Liver (tissue), 9 donors: ENCODE results near the gene FLAD1. TPM values are rescaled to one million over a fixed set of nuclear protein-coding genes. Genes with fewer than 3 reads are reported as not detected.

Source experiments
- DNase-seq: peaks from one replicate; pipeline ENCODE4 v3.0.0-alpha.2; 2017; ENCODE audit warnings: low spot score
- H3K27ac ChIP-seq, 2 donors: one replicate each; pipeline ENCODE4 v1.7.0; 2013; ENCODE audit warnings: inconsistent platforms in 2 of 2, low read length in 2 of 2, control low read depth in 1 of 2, low read depth in 1 of 2, mild to moderate bottlenecking in 1 of 2
- H3K27me3 ChIP-seq, 4 donors: one replicate each; pipeline versions ENCODE4 v1.6.1 to v1.7.0; 2013; ENCODE audit warnings: low read length in 3 of 4, inconsistent platforms in 1 of 4, mild to moderate bottlenecking in 1 of 4, moderate library complexity in 1 of 4; ENCODE audit not compliant: control insufficient read depth in 4 of 4, insufficient read depth in 4 of 4
- H3K36me3 ChIP-seq, 4 donors: one replicate each; pipeline versions ENCODE4 v1.6.1 to v1.7.0; 2013; ENCODE audit warnings: low read length in 3 of 4, mild to moderate bottlenecking in 3 of 4, low read depth in 1 of 4, moderate library complexity in 1 of 4; ENCODE audit not compliant: control insufficient read depth in 4 of 4, insufficient read depth in 3 of 4
- H3K4me1 ChIP-seq, 4 donors: one replicate each; pipeline versions ENCODE4 v1.6.1 to v1.7.0; 2013; ENCODE audit warnings: low read length in 3 of 4, mild to moderate bottlenecking in 3 of 4, moderate library complexity in 1 of 4; ENCODE audit not compliant: control insufficient read depth in 4 of 4, insufficient read depth in 4 of 4
- H3K4me3 ChIP-seq, 3 donors: one replicate each; pipeline versions ENCODE4 v1.6.1 to v1.7.0; 2013; ENCODE audit warnings: low read length in 3 of 3, control low read depth in 1 of 3, low read depth in 1 of 3, mild to moderate bottlenecking in 1 of 3
- H3K9ac ChIP-seq, 2 donors: one replicate each; pipeline ENCODE4 v1.7.0; 2013; ENCODE audit warnings: low read length in 2 of 2, mild to moderate bottlenecking in 2 of 2, moderate library complexity in 2 of 2, control low read depth in 1 of 2, low read depth in 1 of 2
- H3K9me3 ChIP-seq, 4 donors: one replicate each; pipeline versions ENCODE4 v1.6.1 to v1.7.0; 2013; ENCODE audit warnings: low read length in 3 of 4; ENCODE audit not compliant: control insufficient read depth in 4 of 4
- ATF3 ChIP-seq: IDR thresholded peaks from 2 replicates; pipeline ENCODE4 v1.6.1; 2016; ENCODE audit warnings: antibody characterized with exemption
- CTCF ChIP-seq: fragments of 150-350 bp; IDR thresholded peaks from 2 replicates; pipeline ENCODE4 v1.5.1; 2017; ENCODE audit warnings: improper control_type of control experiment, low read depth, low read length; ENCODE audit not compliant: missing input control
- EGR1 ChIP-seq, 2 donors: IDR thresholded peaks; 2 replicates each; pipeline ENCODE4 v1.6.1; 2016 to 2018; ENCODE audit warnings: antibody characterized with exemption in 2 of 2, low read depth in 2 of 2
- FOXA1 ChIP-seq: IDR thresholded peaks from 2 replicates; pipeline ENCODE4 v1.6.1; 2016; ENCODE audit warnings: antibody characterized with exemption
- FOXA2 ChIP-seq: IDR thresholded peaks from 2 replicates; pipeline ENCODE4 v1.6.1; 2016; ENCODE audit warnings: antibody characterized with exemption
- GABPA ChIP-seq, 2 donors: IDR thresholded peaks in 1 of 2; conservative IDR thresholded peaks in 1 of 2; 2 replicates each; pipeline ENCODE4 v1.6.1; 2016; ENCODE audit warnings: antibody characterized with exemption in 2 of 2, mild to moderate bottlenecking in 1 of 2, moderate library complexity in 1 of 2
- HNF4A ChIP-seq, 2 donors: conservative IDR thresholded peaks; 2 replicates each; pipeline ENCODE4 v1.6.1; 2016; ENCODE audit warnings: antibody characterized with exemption in 2 of 2, mild to moderate bottlenecking in 2 of 2
- HNF4G ChIP-seq: IDR thresholded peaks from 2 replicates; pipeline ENCODE4 v1.6.1; 2016; ENCODE audit warnings: antibody characterized with exemption
- JUND ChIP-seq, 2 donors: IDR thresholded peaks; 2 replicates each; pipeline ENCODE4 v1.6.1; 2016; ENCODE audit warnings: antibody characterized with exemption in 2 of 2
- MAX ChIP-seq: IDR thresholded peaks from 2 replicates; pipeline ENCODE4 v1.6.1; 2016; ENCODE audit warnings: antibody characterized with exemption
- NR2F2 ChIP-seq: IDR thresholded peaks from 2 replicates; pipeline ENCODE4 v1.6.1; 2016; ENCODE audit warnings: antibody characterized with exemption
- RAD21 ChIP-seq, 2 donors: IDR thresholded peaks; 2 replicates each; pipeline ENCODE4 v1.6.1; 2016; ENCODE audit warnings: antibody characterized with exemption in 2 of 2, mild to moderate bottlenecking in 2 of 2
- REST ChIP-seq: IDR thresholded peaks from 2 replicates; pipeline ENCODE4 v1.6.1; 2016; ENCODE audit warnings: antibody characterized with exemption, mild to moderate bottlenecking
- RXRA ChIP-seq, 2 donors: IDR thresholded peaks; 2 replicates each; pipeline ENCODE4 v1.6.1; 2017 to 2018; ENCODE audit warnings: antibody characterized with exemption in 2 of 2, mild to moderate bottlenecking in 1 of 2
- SP1 ChIP-seq: IDR thresholded peaks from 2 replicates; pipeline ENCODE4 v1.6.1; 2018; ENCODE audit warnings: antibody characterized with exemption, mild to moderate bottlenecking
- TAF1 ChIP-seq: conservative IDR thresholded peaks from 2 replicates; pipeline ENCODE4 v1.6.1; 2016; ENCODE audit warnings: antibody characterized with exemption, mild to moderate bottlenecking
- YY1 ChIP-seq: IDR thresholded peaks from 2 replicates; pipeline ENCODE4 v1.6.1; 2016; ENCODE audit warnings: antibody characterized with exemption, mild to moderate bottlenecking
- ZBTB33 ChIP-seq: IDR thresholded peaks from 2 replicates; pipeline ENCODE4 v1.6.1; 2016; ENCODE audit warnings: antibody characterized with exemption
- WGBS: extraction: QIAGEN DNeasy Blood & Tissue Kit; methylation state at CpG from one replicate; pipeline ENCODE4 v1.1.7; 2013; 5-methylcytosine and 5-hydroxymethylcytosine counted together
- polyA plus RNA-seq, 2 donors: library from polyadenylated mRNA; stranded (reverse) in 1 of 2; unstranded in 1 of 2; fragments of 200-250 nt in 1 of 2; fragments of >200 nt in 1 of 2; fragmentation: Nextera tagmentation in 1 of 2; extraction: Ambion mirVana in 1 of 2; gene quantifications; one replicate each; pipeline versions ENCODE4 v1.2.1 to v1.2.3, GENCODE V29; 2013 to 2015
- total RNA-seq, 2 donors: library from RNA; depleted of rRNA; stranded (reverse); fragments of >200 nt; gene quantifications; one replicate each; pipeline ENCODE4 v1.2.3, GENCODE V29; 2014
- donor health status: healthy.
- donor health status: healthy.
- donor health status: healthy.
- donor health status: healthy.
- donor health status: healthy.

The FLAD1 gene
- total RNA-seq = 10 to 100 TPM; 10.4 to 20.2 TPM
- polyA plus RNA-seq = 10 to 100 TPM; 24.7 to 31.6 TPM

GRCh38 chr1:154982897-154983648, at the start of gene FLAD1:
Gene FLAD1, plus strand, starts transcription at chr1:154983344. Its CDS starts 351 bp downstream, at chr1:154983695.
- Histone ChIP-seq H3K9ac (peak within 1 kb of the TSS; percentile 80 to 94), H3K4me3 (peak within 1 kb of the TSS; percentile 87 to 97 (median 88)), H3K4me1 (peaks cover 3 to 29% (median 18%) of the 10 kb centered on the region in 4 donors), H3K36me3 (peaks cover 0 to 10% (median 3%) of the 10 kb centered on the region in 4 donors), H3K27ac (peak within 1 kb of the TSS; percentile 23 to 69), H3K9me3 (no peaks in the 10 kb centered on the region), H3K27me3 (no peaks in the 10 kb centered on the region)
- TF ChIP-seq FOXA2 = no peak
- peak; percentile 1 for TF ChIP-seq CTCF
- no peak for TF ChIP-seq JUND (IDR thresholded peaks at IDR 0.05)
- TF ChIP-seq FOXA1 = no peak
- peak; percentile 35 for TF ChIP-seq REST
- peak; percentile 30 to 55 for TF ChIP-seq RAD21 (IDR thresholded peaks at IDR 0.05)
- TF ChIP-seq ZBTB33 = peak; percentile 97
- no peak for TF ChIP-seq NR2F2
- TF ChIP-seq RXRA (IDR thresholded peaks at IDR 0.05) = peak; percentile 31 to 56
- TF ChIP-seq ATF3 = no peak
- TF ChIP-seq GABPA (IDR thresholded peaks at IDR 0.05 in 1 of 2, conservative IDR thresholded peaks at IDR 0.05 in 1 of 2) = peak; percentile 84 to 97
- TF ChIP-seq SP1 = peak; percentile 99
- TF ChIP-seq HNF4G = no peak
- TF ChIP-seq EGR1 (IDR thresholded peaks at IDR 0.05; ENCODE audit: low read depth in 2 of 2) = peak; percentile 50 to 70
- peak; percentile 52 to 55 for TF ChIP-seq HNF4A (conservative IDR thresholded peaks at IDR 0.05)
- no peak for TF ChIP-seq TAF1
- TF ChIP-seq MAX = peak; percentile 88
- peak; percentile 74 for TF ChIP-seq YY1
- 1% methylated on average over 26 of the region's 26 CpGs for WGBS
- DNase-seq = peak; percentile 92
